VCaP (cell line): Measurements from ENCODE around the gene PHLDB1.

Experiments used
- H3K27ac ChIP-seq: fragments of 450-650 bp; 2 replicates; pipeline ENCODE4 v1.5.1; 2017
- TF ChIP-seq, protein P1 (sequence below): fragments of 450-650 bp; conservative IDR thresholded peaks from 2 replicates; pipeline ENCODE4 v1.5.1; 2017; ENCODE audit warnings: mild to moderate bottlenecking, moderate library complexity

PHLDB1 gene

DNA sequence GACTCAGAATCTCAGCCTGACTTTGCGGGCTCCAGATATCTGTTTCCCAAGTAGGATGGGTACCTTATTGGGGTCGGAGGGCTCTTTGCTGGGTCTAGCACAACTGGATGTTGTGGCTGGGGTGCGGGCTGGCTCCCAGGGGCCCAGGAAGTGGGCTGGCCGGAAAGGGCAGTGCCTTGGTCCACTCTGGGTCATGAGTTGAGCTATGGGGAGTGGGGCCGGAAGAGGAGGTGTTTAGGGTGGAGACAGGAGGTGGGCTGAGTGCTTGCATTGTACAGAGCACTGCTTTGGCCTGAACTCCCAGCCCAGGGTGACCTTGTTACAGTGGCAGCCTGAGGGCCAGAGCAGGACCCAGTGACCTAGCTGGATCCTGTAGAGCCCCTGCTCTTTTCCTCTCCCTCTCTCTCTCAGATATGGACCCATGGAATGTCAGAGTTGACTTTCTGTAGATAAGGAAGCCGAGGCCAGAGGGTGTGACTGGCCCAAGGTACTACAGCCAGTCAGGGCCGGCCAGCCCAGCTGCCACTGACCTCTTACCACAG lies 13.2 kb downstream of the PHLDB1 start:
- H3K27ac ChIP-seq, result peak overlapping the region; percentile 78
- TF ChIP-seq, protein P1, sequence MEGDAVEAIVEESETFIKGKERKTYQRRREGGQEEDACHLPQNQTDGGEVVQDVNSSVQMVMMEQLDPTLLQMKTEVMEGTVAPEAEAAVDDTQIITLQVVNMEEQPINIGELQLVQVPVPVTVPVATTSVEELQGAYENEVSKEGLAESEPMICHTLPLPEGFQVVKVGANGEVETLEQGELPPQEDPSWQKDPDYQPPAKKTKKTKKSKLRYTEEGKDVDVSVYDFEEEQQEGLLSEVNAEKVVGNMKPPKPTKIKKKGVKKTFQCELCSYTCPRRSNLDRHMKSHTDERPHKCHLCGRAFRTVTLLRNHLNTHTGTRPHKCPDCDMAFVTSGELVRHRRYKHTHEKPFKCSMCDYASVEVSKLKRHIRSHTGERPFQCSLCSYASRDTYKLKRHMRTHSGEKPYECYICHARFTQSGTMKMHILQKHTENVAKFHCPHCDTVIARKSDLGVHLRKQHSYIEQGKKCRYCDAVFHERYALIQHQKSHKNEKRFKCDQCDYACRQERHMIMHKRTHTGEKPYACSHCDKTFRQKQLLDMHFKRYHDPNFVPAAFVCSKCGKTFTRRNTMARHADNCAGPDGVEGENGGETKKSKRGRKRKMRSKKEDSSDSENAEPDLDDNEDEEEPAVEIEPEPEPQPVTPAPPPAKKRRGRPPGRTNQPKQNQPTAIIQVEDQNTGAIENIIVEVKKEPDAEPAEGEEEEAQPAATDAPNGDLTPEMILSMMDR, result no peak

DNA sequence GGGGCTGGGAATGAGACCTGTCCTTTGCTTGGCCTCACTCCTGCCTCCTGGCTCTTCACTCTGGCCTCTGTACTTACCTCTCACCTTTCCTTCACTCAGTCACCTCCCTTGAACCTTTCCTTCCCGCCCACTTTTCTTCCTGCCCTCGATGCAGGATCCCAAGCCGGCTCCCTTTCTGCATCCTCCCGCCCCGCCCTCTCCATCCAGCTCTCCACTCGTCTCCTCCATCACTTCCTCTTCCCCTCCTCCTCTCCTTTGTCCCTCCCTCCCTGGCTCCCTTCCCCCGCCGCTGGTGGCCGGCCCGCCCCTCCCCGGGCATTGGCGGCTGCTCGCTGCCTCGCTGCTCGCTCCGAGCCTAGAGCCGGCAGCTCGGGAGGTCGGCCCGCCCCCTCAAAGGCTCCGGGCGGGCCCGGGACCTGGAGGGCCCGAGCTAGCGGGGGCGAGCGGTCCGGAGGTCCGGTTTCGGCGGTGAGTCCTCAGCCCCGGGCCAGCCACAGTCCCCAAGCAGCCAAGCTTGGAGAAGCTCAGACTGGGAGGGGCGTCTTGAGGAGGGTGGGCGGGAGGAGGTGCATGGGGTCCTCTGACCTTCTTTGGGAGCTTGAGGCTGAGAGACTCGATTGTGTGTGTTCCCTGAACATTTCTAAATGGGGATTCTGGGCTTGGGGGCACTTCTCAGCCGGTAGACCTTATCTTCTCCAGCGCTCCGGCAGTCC lies 13.8 kb downstream of the PHLDB1 start:
- peak overlapping the region; percentile 78 for H3K27ac ChIP-seq
- TF ChIP-seq, protein P1, result no peak

DNA sequence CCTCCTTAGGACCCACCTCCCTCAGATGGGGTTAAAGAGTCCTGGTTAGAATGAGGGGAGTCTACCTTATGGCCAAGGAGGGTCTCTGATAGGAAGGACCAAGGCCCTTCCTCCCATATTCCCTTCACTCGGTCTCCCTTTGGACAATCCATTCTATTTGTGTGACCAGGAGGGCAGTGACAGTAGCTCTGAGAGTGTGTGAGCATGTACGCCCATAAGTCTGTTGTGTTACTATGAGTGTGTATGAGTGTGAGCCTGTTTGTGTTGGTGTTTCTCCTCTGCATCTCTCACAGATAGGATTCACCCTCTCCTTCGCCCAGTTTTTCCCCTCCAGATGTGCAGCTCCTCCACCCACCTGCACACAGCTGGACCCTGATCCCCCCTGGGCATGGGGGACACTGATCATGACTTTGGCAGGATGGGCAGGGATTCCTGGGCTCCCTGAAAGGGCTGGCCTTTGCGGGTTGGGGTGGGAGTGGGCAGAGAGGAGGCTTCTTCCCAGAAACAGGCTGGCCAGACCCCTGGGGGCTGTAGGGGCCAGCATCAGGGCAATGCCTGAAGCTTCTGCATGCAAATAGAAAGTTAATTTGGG lies 14.5 kb downstream of the PHLDB1 start:
- peak overlapping the region; percentile 78 for H3K27ac ChIP-seq
- TF ChIP-seq, protein P1, result no peak

DNA sequence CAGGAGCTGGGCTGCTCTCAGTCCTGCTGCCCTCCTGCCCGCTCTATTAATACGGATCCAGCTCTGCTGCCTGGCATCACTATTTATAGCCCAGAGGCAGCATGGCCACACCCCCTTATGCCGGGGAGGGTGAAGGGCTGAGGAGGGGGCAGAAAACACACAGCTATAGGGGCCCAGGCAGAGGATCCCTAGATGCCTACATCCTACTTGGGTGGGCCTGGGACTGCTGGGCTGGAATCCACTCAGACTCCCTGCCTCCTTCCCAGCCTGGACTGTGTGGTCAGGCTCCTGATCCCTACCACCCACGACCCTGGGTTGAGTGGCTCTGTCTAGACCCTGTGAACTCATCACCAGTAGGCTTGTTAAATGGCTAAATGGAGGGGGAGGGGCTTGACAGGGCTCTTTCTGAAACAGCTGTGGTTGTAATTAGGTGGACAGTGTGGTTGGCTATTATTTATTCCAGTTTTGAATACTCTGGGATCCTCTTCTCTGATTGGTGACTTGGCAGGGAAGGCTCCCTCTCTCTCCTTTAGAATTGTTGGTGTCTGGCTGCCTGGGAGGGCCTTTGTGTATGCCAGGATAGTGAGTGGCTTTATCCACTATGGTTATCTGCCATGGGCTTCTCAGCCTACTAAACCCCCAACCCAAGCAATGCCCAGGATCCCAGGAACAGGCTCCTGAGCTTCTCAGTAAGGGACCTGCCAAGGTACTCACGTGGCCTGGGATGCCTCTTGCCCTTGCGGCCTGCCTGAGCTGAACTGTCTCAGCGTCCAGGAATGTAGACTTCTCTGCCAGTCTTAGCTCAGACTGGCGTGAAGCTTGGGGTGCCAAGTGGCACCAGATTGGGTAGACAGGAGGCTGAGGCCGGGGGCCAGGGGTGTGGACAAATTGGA lies 15.2 kb downstream of the PHLDB1 start:
- 0 out of 2 replicates have a peak overlapping the region, but pooled peaks have one; percentile 78 for H3K27ac ChIP-seq
- TF ChIP-seq, protein P1, result no peak

DNA sequence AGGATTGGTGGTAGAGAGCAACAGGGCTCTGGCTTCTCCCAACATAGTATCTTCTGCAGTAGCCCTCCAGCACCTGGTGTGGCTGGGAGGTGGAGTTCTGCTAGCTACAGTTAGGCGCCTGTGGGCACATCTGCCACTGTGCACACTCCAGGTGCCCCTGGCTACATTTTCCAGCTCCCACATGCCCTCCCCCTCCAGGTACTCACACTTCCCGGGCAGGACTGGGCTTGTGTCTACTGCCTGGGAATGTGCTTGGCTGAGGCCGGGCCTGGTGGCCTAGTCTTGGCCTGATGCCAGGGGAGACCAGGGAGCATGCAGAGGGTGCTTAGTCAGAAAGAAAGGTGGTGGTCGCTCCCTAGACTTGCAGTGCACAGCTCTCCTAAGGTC lies 15.8 kb downstream of the PHLDB1 start:
- H3K27ac ChIP-seq, result no peak overlapping the region
- TF ChIP-seq, protein P1, result no peak

DNA sequence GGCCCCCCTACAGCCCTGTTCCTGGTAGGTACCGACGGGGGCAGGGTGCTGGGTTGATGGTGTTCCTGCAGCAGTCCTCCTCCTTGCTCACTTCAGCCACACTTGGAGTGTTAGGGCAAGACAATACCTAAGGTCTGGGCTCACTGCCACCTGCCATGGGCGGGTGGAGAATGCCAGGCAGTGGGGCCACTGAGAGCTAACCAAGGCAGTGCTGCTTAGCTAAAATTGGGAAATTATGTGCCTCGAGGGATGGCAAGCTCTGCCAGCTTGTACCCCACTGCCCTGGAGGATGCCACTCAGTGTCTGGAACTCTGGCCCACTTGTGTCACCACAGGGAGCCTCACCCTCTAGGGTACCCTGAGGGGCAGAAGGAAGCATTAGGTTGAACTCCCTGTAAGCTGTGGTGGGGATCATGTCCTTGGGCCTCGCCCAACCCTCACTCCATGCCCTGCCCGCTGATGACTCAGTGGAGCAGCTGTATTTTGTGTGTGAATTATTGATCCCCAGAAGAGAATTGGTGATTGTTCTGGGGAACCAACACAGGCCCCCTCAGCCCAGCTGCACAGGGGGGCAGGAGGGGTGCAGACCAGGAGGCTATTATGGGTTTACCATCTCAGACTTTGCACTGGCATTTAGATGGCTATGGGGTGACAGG lies 17.7 kb downstream of the PHLDB1 start:
- TF ChIP-seq, protein P1, result no peak
- no peak overlapping the region for H3K27ac ChIP-seq

DNA sequence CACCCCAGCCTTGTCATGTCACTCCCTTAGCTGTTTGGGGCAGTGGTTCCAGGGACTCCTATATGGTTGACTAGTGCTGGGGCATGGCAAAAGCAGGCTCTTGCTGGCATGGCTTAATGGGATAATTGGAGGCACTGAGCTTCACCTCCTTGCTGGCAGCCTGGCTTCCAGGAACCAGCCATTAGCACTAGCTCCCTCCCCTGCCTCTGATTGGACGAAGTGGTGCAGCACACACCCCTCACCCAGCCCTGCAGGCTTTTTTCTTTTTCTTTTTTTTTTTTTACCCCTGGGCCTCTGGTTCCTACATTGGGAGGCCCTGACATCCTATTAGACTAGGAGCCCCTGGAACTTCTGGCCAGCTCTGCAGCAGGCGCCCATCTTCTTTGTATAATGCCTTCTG lies 18.6 kb downstream of the PHLDB1 start:
- TF ChIP-seq, protein P1, result no peak
- H3K27ac ChIP-seq, result no peak overlapping the region
